GM12873 (cell line): ENCODE measurements around the gene ADORA1.

Source experiments
- CTCF ChIP-seq: IDR thresholded peaks from 2 replicates; pipeline ENCODE4 v1.5.1; 2012; ENCODE audit warnings: low read depth, mild to moderate bottlenecking, moderate library complexity, low read length, control low read depth; ENCODE audit not compliant: insufficient read depth; ENCODE audit errors: missing control alignments

Gene ADORA1

DNA sequence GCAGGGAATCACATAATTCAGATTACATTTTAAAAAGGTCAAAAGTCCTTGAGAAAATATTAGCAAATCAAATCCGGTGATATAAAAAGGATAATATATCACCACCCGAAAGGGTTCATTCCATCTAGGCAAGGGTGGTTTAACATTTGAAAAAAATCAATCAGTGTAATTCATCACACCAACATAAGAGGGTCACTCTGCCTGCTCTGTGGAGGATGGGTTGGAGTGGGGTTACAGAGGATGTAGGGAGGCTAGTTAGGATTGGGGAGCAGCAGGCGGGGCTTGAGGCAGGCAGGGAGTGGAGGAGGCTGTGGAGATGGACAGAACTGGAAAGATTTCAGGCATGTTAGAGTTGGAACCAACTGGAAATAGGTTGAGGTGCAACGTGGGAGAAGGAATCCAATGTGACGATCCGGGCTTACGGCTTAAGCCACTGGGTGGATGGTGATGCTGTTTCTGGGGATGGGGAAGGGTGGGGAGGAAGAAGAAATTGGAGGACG lies 12.5 kb downstream of the ADORA1 start:
- TF ChIP-seq CTCF = no peak

DNA sequence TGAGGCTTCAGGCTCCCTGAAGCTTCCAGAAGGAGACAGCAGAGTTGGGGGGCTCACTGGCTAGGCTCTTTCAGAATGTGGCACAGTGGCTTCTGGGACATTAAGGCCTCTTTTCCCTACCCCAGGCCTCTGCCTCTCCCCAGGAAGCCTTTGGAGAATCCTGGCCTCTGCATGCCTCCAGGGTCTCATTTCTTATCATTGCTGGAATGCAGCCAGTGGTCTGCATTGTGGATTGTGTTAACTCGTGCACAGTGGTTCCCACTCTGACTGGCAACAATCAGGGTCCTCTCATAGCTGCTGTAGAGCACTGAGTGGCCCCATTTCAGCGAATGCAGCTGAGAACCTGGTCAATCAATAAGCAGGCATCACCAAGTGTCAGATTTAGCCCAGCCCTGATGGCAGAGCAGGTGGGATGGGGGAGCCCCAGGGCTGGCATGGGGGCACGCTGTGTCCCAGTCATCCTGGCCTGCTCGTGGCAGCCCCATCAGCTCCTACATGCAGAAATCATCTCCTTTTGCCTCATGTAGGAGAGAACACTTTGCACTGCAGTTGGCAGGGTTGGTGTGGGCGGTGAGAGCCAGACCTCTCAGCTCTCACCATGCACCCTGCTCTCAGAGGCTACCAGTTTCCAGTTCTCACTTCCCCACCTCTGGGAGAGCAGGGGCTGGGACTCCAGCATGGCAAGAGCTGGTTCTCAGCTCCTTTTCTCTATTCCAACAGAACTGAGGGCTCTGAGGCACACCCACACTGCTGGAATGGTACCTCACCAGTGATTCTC lies 13.4 kb downstream of the ADORA1 start:
- TF ChIP-seq CTCF = no peak

DNA sequence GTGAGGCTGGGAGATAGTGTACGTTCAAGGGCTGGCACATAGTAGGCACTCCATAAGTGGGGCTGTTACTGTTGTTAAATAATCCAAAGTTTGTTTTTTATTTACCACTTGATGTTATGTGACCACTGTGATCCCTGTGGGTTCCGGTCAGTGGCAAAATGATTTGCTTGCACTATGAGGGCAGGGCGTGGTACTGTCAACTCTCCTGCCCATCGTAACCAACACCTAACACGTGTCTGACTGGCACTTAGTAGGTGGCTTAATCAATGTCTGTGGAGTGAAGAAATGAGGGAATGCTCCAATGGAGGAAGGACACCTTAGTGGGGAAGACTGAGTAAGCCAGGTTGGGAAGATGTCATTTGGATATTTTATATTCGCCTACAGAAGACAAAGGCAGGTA lies 14.6 kb downstream of the ADORA1 start:
- TF ChIP-seq CTCF = no peak

DNA sequence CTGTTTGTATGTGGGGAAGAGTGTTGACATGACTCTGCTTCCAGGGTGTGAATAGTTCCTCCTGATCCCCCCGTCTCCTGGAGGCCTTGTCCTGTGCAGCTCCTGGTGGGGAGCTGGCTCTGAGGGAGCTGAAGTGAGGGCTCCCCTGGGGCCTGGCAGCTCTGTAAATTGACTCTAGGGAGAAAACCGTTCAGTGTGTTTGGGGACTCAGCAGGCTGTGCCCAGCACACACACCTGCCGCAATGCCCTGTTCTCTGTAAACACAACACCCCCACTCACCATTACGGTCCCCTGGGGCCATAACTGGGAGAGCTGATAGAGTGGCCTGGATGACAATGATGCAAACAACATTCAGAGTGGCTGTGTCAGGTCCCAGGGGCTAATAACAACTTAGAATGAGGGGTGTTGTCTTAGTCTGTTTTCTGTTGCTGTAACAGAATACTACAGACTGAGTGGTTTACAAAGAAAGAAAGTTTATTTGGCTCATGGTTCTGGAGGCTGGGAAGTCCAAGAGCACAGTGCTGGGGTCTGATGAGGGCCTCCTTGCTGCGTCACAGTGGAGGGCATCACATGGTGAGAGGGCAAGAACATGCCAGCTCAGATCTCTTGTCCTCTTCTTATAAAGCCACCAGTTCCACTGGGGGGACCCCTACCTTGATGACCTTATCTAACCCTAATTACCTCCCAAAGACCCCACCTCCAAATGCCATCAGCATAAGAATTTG lies 15.3 kb downstream of the ADORA1 start:
- TF ChIP-seq CTCF = no peak

DNA sequence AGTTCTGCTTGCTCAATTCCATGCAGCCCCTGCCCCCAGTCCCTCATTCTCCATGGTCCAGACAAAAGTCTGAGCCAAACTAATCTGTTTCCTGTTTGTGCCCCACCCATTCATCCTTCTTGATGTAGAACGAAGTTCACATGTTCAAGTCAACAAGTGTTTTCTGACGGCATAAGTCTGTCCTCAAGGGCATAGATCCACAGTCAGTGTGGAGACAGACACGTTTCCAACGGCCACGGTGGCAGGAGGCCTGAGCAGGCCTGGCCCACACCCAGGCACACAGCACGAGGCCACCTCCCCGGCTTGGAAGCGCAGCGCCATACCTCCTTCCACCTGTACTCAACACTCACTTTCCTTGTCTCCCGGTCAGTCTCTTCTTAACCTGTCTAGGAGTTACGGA lies 16.1 kb downstream of the ADORA1 start:
- TF ChIP-seq CTCF = no peak

DNA sequence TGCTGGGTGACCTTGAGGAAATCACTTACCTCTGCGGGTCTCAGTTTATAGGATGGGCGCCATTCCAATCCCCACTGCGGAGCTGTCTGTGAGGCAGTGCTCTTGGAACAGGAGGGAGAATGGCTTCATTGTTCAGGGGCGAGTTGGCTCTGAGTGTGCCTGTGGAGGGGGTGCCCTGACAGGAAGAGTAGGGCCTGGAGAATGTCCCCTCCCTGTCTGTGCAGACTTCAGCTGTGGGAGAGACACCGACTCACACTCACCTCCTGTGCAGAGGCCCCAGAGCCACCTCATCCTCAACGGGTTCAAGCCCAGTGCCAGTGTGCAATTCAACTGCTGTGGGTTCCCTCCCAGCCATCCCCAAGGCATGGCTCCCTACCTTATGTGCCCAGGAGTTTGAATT lies 17.1 kb downstream of the ADORA1 start:
- TF ChIP-seq CTCF = no peak

DNA sequence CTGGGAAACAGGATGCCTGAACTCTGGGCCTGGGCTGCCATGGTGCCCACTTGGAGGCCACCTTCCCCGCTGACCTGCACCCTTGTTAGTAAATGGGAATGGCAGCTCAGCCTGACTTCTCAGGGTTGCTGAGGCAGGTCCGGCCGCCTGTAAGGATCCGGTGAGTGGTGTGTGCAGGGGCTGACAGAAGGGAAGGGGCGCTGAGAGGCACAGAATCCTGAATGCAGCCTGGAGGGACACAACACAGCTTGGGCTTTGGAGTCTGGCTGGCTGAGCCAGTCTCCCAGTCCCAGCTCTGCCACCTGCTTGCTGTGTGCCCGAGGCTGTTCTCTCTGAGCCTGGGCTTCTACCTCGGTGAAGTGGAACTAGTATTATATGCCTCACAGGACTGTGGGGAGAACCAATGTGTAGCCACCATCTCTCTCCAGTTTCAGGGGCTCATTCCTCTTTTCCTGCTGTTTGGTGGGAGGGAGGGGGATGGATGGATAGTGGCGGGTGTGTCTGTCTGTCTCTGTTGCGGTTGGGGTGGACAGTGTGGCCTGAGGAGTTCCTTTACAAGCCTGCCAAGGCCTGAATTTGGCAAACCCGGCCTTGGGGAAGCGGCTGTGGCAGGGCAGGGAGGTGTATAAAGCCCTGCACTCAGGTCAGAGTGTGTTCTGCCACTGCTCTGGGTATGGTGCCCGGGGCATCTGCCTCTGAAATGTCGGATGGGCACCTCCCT lies 18.0 kb downstream of the ADORA1 start:
- TF ChIP-seq CTCF = no peak
